Astrocyte (in vitro differentiated cells and primary cell): ENCODE results near the gene KIAA1671. TPM values are rescaled to one million over a fixed set of nuclear protein-coding genes. Genes with fewer than 3 reads are reported as not detected.

ENCODE experiments used
- DNase-seq: peaks from one replicate; pipeline ENCODE4 v3.0.0-alpha.2; 2010; ENCODE audit warnings: low read depth
- FAIRE-seq: peaks from 2 replicates; lab custom pipeline; 2011; peaks lifted over from hg19 to GRCh38; lab: Jason Lieb, UNC
- H2AFZ ChIP-seq: 2 replicates; pipeline ENCODE4 v1.6.0; 2012; ENCODE audit warnings: low read depth, low read length, inconsistent platforms
- H3K27ac ChIP-seq: 2 replicates; pipeline ENCODE4 v1.5.1; 2011; ENCODE audit warnings: low read depth, low read length, inconsistent platforms
- H3K27me3 ChIP-seq: 2 replicates; pipeline ENCODE4 v1.6.0; 2011; ENCODE audit warnings: low read length, inconsistent platforms; ENCODE audit not compliant: insufficient read depth
- H3K36me3 ChIP-seq: 2 replicates; pipeline ENCODE4 v1.5.1; 2011; ENCODE audit warnings: low read length, inconsistent platforms; ENCODE audit not compliant: insufficient read depth
- H3K4me1 ChIP-seq: 2 replicates; pipeline ENCODE4 v1.5.1; 2011; ENCODE audit warnings: low read length, inconsistent platforms; ENCODE audit not compliant: insufficient read depth
- H3K4me2 ChIP-seq: 2 replicates; pipeline ENCODE4 v1.6.0; 2012; ENCODE audit warnings: low read length, inconsistent platforms
- H3K4me3 ChIP-seq: 2 replicates; pipeline ENCODE4 v1.5.1; 2011; ENCODE audit warnings: low read depth, mild to moderate bottlenecking, low read length, inconsistent platforms; ENCODE audit not compliant: insufficient read depth
- H3K79me2 ChIP-seq: 2 replicates; pipeline ENCODE4 v1.6.0; 2012; ENCODE audit warnings: mild to moderate bottlenecking, low read length, inconsistent platforms; ENCODE audit not compliant: insufficient read depth
- H3K9ac ChIP-seq: 2 replicates; pipeline ENCODE4 v1.6.0; 2012; ENCODE audit warnings: mild to moderate bottlenecking, low read length, inconsistent platforms
- H3K9me3 ChIP-seq: 2 replicates; pipeline ENCODE4 v1.5.1; 2012; ENCODE audit warnings: low read depth, mild to moderate bottlenecking, low read length, inconsistent platforms; ENCODE audit not compliant: insufficient read depth
- H4K20me1 ChIP-seq: 2 replicates; pipeline ENCODE4 v1.6.0; 2012; ENCODE audit warnings: low read length, inconsistent platforms; ENCODE audit not compliant: insufficient read depth
- H3K27ac Mint-ChIP-seq: one replicate; pipeline ENCODE4 v1.8.0; 2021; ENCODE audit warnings: mild to moderate bottlenecking, mixed read lengths; ENCODE audit not compliant: unreplicated experiment
- H3K27me3 Mint-ChIP-seq: one replicate; pipeline ENCODE4 v1.8.0; 2021; ENCODE audit warnings: low read depth, mixed read lengths; ENCODE audit not compliant: unreplicated experiment
- H3K36me3 Mint-ChIP-seq: one replicate; pipeline ENCODE4 v1.8.0; 2021; ENCODE audit warnings: low read depth, mixed read lengths; ENCODE audit not compliant: unreplicated experiment
- H3K4me1 Mint-ChIP-seq: one replicate; pipeline ENCODE4 v1.8.0; 2021; ENCODE audit warnings: low read depth, mixed read lengths; ENCODE audit not compliant: unreplicated experiment
- H3K4me3 Mint-ChIP-seq: one replicate; pipeline ENCODE4 v1.8.0; 2021; ENCODE audit warnings: mild to moderate bottlenecking, moderate library complexity, mixed read lengths; ENCODE audit not compliant: unreplicated experiment
- H3K9me3 Mint-ChIP-seq: one replicate; pipeline ENCODE4 v1.8.0; 2021; ENCODE audit warnings: mild to moderate bottlenecking, mixed read lengths; ENCODE audit not compliant: unreplicated experiment
- CTCF ChIP-seq: IDR thresholded peaks from 2 replicates; pipeline ENCODE4 v1.5.1; 2011; ENCODE audit warnings: low read depth, mild to moderate bottlenecking, inconsistent platforms, low read length, moderate library complexity; ENCODE audit not compliant: insufficient read depth
- EZH2 ChIP-seq: IDR thresholded peaks from 2 replicates; pipeline ENCODE4 v1.6.1; 2012; ENCODE audit warnings: mild to moderate bottlenecking, low read length, inconsistent platforms; ENCODE audit not compliant: insufficient read depth
- total RNA-seq: library from RNA; stranded (reverse); gene quantifications from 2 replicates; pipeline ENCODE4 v1.2.1, GENCODE V29; 2021

Gene KIAA1671
- total RNA-seq, 1 donor from 2014 or later: 28.4 TPM

GRCh38 chr22:25123677-25124076 lies 171.2 kb downstream of the KIAA1671 start:
- Histone ChIP-seq H3K4me3 (no peak overlapping the region), H3K9me3 (no peaks in the 10 kb centered on the region), H2AFZ (no peak overlapping the region), H3K27ac (no peak overlapping the region), H3K27me3 (no peaks in the 10 kb centered on the region), H3K4me1 (peaks cover 4% of the 10 kb centered on the region), H4K20me1 (no peaks in the 10 kb centered on the region), H3K4me2 (no peak overlapping the region), H3K9ac (no peak overlapping the region), H3K79me2 (no peaks in the 10 kb centered on the region), H3K36me3 (no peaks in the 10 kb centered on the region)
- FAIRE-seq (no peak), DNase-seq (no peak)
- no peak overlapping the region for H3K27ac Mint-ChIP-seq
- no peaks in the 10 kb centered on the region for H3K27me3 Mint-ChIP-seq
- H3K4me3 Mint-ChIP-seq: no peak overlapping the region
- peaks cover 16% of the 10 kb centered on the region for H3K36me3 Mint-ChIP-seq
- H3K4me1 Mint-ChIP-seq: peaks cover 11% of the 10 kb centered on the region
- no peaks in the 10 kb centered on the region for H3K9me3 Mint-ChIP-seq
- no peak for TF ChIP-seq CTCF
- no peak for TF ChIP-seq EZH2

- no peaks in the 10 kb centered on the region for H3K27me3 ChIP-seq
- TF ChIP-seq EZH2 (no peak), CTCF (no peak)
- Mint-ChIP-seq H3K27ac (no peak overlapping the region), H3K9me3 (no peaks in the 10 kb centered on the region), H3K27me3 (no peaks in the 10 kb centered on the region), H3K36me3 (peaks cover 11% of the 10 kb centered on the region), H3K4me1 (peaks cover 2% of the 10 kb centered on the region), H3K4me3 (no peak overlapping the region)
- H3K79me2 ChIP-seq: no peaks in the 10 kb centered on the region
- H4K20me1 ChIP-seq: no peaks in the 10 kb centered on the region
- no peak overlapping the region for H2AFZ ChIP-seq
- no peaks in the 10 kb centered on the region for H3K4me1 ChIP-seq
- no peaks in the 10 kb centered on the region for H3K9me3 ChIP-seq
- H3K27ac ChIP-seq: no peak overlapping the region
- DNase-seq: no peak
- no peak overlapping the region for H3K4me2 ChIP-seq
- no peak overlapping the region for H3K9ac ChIP-seq
- no peak overlapping the region for H3K4me3 ChIP-seq
- FAIRE-seq: no peak
- H3K36me3 ChIP-seq: no peaks in the 10 kb centered on the region
Measured at GRCh38 chr22:25125693-25126357, 173.3 kb downstream of the KIAA1671 start.

- no peak overlapping the region for H3K4me3 Mint-ChIP-seq
- FAIRE-seq (no peak), DNase-seq (no peak)
- Histone ChIP-seq H2AFZ (no peak overlapping the region), H4K20me1 (no peaks in the 10 kb centered on the region), H3K4me1 (no peaks in the 10 kb centered on the region), H3K4me2 (no peak overlapping the region), H3K4me3 (no peak overlapping the region), H3K9me3 (no peaks in the 10 kb centered on the region), H3K9ac (no peak overlapping the region), H3K79me2 (no peaks in the 10 kb centered on the region), H3K27ac (no peak overlapping the region), H3K36me3 (no peaks in the 10 kb centered on the region), H3K27me3 (no peaks in the 10 kb centered on the region)
- H3K27me3 Mint-ChIP-seq: no peaks in the 10 kb centered on the region
- H3K9me3 Mint-ChIP-seq: no peaks in the 10 kb centered on the region
- H3K4me1 Mint-ChIP-seq: no peaks in the 10 kb centered on the region
- no peak for TF ChIP-seq EZH2
- TF ChIP-seq CTCF: no peak
- no peak overlapping the region for H3K27ac Mint-ChIP-seq
- peaks cover 11% of the 10 kb centered on the region for H3K36me3 Mint-ChIP-seq
Measured at GRCh38 chr22:25126510-25126909, 174.0 kb downstream of the KIAA1671 start.
